Adipocyte (in vitro differentiated cells): ENCODE results near the gene FCRL2.

Experiments used
- DNase-seq: peaks from one replicate; pipeline ENCODE4 v3.0.0-alpha.2; 2015; ENCODE audit warnings: low read depth
- H3K27me3 ChIP-seq: replicated peaks from 2 replicates; pipeline ENCODE4 v1.7.0; 2013; ENCODE audit warnings: mild to moderate bottlenecking, low read length, moderate library complexity; ENCODE audit not compliant: control insufficient read depth, insufficient read depth
- H3K36me3 ChIP-seq: 2 replicates; pipeline ENCODE4 v1.7.0; 2013; ENCODE audit warnings: low read length, mild to moderate bottlenecking, moderate library complexity; ENCODE audit not compliant: control insufficient read depth, insufficient read depth, severe bottlenecking
- H3K4me1 ChIP-seq: 2 replicates; pipeline ENCODE4 v1.7.0; 2013; ENCODE audit warnings: mild to moderate bottlenecking, low read length, moderate library complexity; ENCODE audit not compliant: control insufficient read depth, insufficient read depth
- H3K4me3 ChIP-seq: 2 replicates; pipeline ENCODE4 v1.7.0; 2013; ENCODE audit warnings: mild to moderate bottlenecking, low read length, moderate library complexity
- H3K9ac ChIP-seq: 2 replicates; pipeline ENCODE4 v1.7.0; 2013; ENCODE audit warnings: mild to moderate bottlenecking, low read length, moderate library complexity
- H3K9me3 ChIP-seq: 2 replicates; pipeline ENCODE4 v1.7.0; 2013; ENCODE audit warnings: mild to moderate bottlenecking, low read length, moderate library complexity; ENCODE audit not compliant: control insufficient read depth

Gene FCRL2

DNA sequence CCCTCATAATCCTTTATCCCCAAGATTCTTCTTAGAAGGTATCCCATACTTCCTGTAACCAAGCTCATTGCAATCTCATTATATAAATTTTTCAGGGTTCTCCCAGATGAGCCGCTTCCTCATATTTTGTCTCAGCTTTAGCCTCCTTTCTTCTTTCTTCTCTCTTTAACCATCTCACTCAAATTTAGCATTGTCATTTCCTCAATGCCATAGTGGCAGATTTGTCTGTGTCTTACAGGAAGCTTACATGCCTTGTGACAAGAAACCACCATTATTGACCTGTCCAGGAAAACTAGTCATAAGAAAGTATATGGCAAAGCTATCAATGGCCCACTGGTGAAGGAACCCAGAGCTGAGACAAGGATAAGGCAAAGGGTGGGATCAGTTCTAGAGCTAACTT is 6.0 kb upstream of the FCRL2 start:
- Histone ChIP-seq H3K27me3 (no peaks in the 10 kb centered on the region), H3K9ac (no peak overlapping the region), H3K9me3 (peaks cover 6% of the 10 kb centered on the region), H3K4me3 (no peak overlapping the region), H3K36me3 (no peaks in the 10 kb centered on the region), H3K4me1 (no peaks in the 10 kb centered on the region)
- no peak for DNase-seq

- no peaks in the 10 kb centered on the region for H3K9me3 ChIP-seq
- H3K27me3 ChIP-seq: no peaks in the 10 kb centered on the region
- DNase-seq: no peak
- no peak overlapping the region for H3K4me3 ChIP-seq
- no peaks in the 10 kb centered on the region for H3K4me1 ChIP-seq
- no peaks in the 10 kb centered on the region for H3K36me3 ChIP-seq
- H3K9ac ChIP-seq: no peak overlapping the region
These were observed 4.1 kb upstream of the FCRL2 start for GRCh38 chr1:157781048-157781447.

- H3K27me3 ChIP-seq: peaks cover 4% of the 10 kb centered on the region
- no peaks in the 10 kb centered on the region for H3K36me3 ChIP-seq
- no peak overlapping the region for H3K9ac ChIP-seq
- H3K4me3 ChIP-seq: no peak overlapping the region
- DNase-seq: no peak
- H3K4me1 ChIP-seq: no peaks in the 10 kb centered on the region
- no peaks in the 10 kb centered on the region for H3K9me3 ChIP-seq
These were observed 1.6 kb downstream of the FCRL2 start for GRCh38 chr1:157775101-157775870.

DNA sequence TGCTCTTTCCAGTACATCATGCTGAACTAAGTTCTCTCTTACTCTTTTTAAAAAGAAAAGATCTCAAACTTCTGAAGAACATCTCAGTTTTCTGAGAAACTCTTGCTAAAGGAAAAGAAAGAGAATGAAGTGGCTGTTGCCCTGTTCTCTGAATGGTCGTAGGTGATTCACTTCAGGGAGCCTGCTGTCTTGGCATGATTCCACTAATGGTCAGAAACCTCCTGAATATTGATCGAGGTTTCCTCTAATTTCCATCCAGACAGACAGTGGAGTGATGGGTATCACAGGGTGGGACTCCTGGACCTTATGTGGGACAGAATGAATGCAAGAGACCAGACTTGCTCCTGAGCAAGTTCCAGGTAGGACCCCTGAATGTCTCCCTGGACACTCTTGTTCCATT is 2.5 kb downstream of the FCRL2 start:
- no peaks in the 10 kb centered on the region for H3K36me3 ChIP-seq
- H3K4me3 ChIP-seq: no peak overlapping the region
- H3K27me3 ChIP-seq: peaks cover 4% of the 10 kb centered on the region
- no peak overlapping the region for H3K9ac ChIP-seq
- H3K9me3 ChIP-seq: no peaks in the 10 kb centered on the region
- DNase-seq: no peak
- H3K4me1 ChIP-seq: no peaks in the 10 kb centered on the region

- DNase-seq: no peak
- H3K9ac ChIP-seq: no peak overlapping the region
These were observed 3.2 kb downstream of the FCRL2 start for GRCh38 chr1:157773493-157774350.

GRCh38 chr1:157771661-157772425 is 5.1 kb downstream of the FCRL2 start:
- no peak overlapping the region for H3K9ac ChIP-seq
- H3K4me1 ChIP-seq: no peaks in the 10 kb centered on the region
- DNase-seq: no peak
- H3K9me3 ChIP-seq: no peaks in the 10 kb centered on the region
- H3K27me3 ChIP-seq: peaks cover 4% of the 10 kb centered on the region
- no peaks in the 10 kb centered on the region for H3K36me3 ChIP-seq
- no peak overlapping the region for H3K4me3 ChIP-seq

More at GRCh38 chr1:157773493-157774350, 3.2 kb downstream of the FCRL2 start:
- H3K27me3 ChIP-seq: peaks cover 4% of the 10 kb centered on the region
- no peak overlapping the region for H3K4me3 ChIP-seq
- H3K4me1 ChIP-seq: no peaks in the 10 kb centered on the region
- no peaks in the 10 kb centered on the region for H3K36me3 ChIP-seq
- no peaks in the 10 kb centered on the region for H3K9me3 ChIP-seq

DNA sequence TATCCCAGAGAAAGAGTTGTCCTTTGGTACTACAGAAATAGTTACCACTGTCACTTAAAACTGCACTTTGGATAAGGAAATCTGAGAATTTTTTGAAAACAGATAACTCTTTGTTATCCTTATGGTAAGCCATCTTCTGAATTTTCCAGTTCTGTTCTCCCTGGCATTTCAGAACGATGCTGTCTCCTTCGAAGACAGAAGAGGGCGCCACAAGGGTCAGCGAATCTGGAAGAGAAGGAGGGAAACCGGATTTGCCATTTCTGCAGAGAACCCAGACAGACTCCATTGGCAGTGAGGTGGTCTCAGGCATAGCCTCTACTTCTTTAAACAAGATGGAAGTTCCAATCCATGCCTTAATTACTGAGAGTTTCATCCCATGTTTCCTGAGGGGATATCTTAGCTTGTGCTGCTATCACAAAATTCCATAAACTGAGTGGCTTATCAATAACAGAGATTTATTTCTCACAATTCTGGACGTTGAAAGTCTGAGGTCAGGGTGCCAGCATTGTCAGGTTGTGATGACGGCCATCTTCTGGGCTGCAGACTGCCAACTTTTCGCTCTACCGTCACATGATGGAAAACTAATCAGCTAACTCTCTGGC is 6.4 kb downstream of the FCRL2 start:
- DNase-seq: no peak

GRCh38 chr1:157766792-157767191 is 10.1 kb downstream of the FCRL2 start:
- Histone ChIP-seq H3K4me1 (no peaks in the 10 kb centered on the region), H3K27me3 (no peaks in the 10 kb centered on the region)

More for the DNA sequence above, 6.4 kb downstream of the FCRL2 start:
- peaks cover 4% of the 10 kb centered on the region for H3K27me3 ChIP-seq
- no peaks in the 10 kb centered on the region for H3K9me3 ChIP-seq
- no peak overlapping the region for H3K4me3 ChIP-seq
- H3K36me3 ChIP-seq: no peaks in the 10 kb centered on the region
- no peak overlapping the region for H3K9ac ChIP-seq
- H3K4me1 ChIP-seq: no peaks in the 10 kb centered on the region

GRCh38 chr1:157758018-157758417 is 18.9 kb downstream of the FCRL2 start:
- no peaks in the 10 kb centered on the region for H3K27me3 ChIP-seq
- no peaks in the 10 kb centered on the region for H3K4me1 ChIP-seq
- no peaks in the 10 kb centered on the region for H3K36me3 ChIP-seq
- H3K9ac ChIP-seq: no peak overlapping the region
- H3K4me3 ChIP-seq: no peak overlapping the region
- DNase-seq: no peak
- H3K9me3 ChIP-seq: no peaks in the 10 kb centered on the region

More at GRCh38 chr1:157766792-157767191, 10.1 kb downstream of the FCRL2 start:
- Histone ChIP-seq H3K36me3 (no peaks in the 10 kb centered on the region), H3K9ac (no peak overlapping the region), H3K4me3 (no peak overlapping the region), H3K9me3 (no peaks in the 10 kb centered on the region)
- no peak for DNase-seq

GRCh38 chr1:157753611-157754010 is 23.3 kb downstream of the FCRL2 start:
- Histone ChIP-seq H3K4me1 (no peaks in the 10 kb centered on the region), H3K4me3 (no peak overlapping the region), H3K9ac (no peak overlapping the region), H3K27me3 (no peaks in the 10 kb centered on the region), H3K9me3 (no peaks in the 10 kb centered on the region), H3K36me3 (no peaks in the 10 kb centered on the region)
- DNase-seq: no peak
